Measurements from ENCODE around the gene MFGE8.
"Not testable (repeated sequence)": the region's sequence is repeated elsewhere in the genome, so short reads cannot be mapped to it uniquely, and the experiment has no call there.

MFGE8 gene

DNA sequence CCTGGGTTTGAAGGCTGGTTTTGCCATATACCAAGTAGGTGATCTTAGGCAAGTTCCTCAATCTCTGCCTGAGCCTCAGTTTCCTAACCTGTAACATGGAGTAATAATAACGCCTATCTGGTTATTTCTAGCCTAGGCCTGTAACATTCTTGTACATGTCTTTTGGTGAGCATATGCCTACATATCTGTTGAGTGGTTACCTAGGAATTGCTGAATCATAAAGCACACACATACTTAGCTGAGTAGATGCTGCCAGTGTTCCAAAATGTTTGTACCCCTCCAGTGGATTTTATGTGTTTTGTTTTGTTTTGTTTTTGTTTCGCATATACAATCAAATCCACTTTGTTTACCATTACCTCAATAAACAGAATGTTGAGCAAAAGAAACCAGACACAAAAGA, 17.4 kb upstream of the MFGE8 start:
- TF ChIP-seq, protein P1, sequence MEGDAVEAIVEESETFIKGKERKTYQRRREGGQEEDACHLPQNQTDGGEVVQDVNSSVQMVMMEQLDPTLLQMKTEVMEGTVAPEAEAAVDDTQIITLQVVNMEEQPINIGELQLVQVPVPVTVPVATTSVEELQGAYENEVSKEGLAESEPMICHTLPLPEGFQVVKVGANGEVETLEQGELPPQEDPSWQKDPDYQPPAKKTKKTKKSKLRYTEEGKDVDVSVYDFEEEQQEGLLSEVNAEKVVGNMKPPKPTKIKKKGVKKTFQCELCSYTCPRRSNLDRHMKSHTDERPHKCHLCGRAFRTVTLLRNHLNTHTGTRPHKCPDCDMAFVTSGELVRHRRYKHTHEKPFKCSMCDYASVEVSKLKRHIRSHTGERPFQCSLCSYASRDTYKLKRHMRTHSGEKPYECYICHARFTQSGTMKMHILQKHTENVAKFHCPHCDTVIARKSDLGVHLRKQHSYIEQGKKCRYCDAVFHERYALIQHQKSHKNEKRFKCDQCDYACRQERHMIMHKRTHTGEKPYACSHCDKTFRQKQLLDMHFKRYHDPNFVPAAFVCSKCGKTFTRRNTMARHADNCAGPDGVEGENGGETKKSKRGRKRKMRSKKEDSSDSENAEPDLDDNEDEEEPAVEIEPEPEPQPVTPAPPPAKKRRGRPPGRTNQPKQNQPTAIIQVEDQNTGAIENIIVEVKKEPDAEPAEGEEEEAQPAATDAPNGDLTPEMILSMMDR (IDR thresholded peaks at IDR 0.05; ENCODE audit: extremely low read depth, insufficient read depth, missing control alignments) = no peak
- in situ Hi-C loops (cut with MboI; ENCODE audit: low pct_unique_long_range_greater_than_20kb, low sequenced_read_pairs, unreplicated experiment) = no loop called here
- DNase-seq (ENCODE audit: low spot score) = no peak

DNA sequence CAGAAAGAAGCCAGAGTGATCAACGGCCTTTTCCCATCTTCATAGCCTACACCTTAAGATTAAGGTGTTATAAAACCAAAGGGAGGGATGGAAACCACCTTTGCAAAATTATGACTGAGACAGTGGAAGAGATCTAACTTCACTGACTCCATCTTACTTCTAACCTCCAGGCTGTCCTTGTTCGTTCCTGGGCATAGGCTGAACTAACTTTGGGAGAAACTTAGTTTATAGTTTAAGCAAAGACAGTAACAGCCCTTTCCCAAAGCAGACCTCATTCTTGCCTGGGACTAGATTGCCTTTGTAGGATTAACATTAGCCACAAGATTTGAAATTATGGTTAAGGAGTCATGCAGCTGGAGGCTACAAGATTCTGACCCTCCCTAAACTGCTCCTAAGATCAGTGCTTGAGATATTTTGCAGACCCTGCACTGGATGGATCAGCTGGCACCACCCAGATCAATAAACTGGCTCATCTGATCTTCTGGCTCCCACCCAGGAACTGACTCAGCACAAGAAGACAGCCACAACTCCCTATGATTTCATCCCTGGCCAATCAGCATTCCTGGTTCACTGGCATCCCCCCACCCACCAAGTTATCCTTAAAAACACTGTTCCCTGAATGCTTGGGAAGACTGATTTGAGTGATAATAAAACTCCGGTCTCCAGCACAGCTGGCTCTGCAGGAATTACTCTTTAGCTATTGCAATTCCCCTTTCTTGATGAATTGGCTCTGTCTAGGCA, 16.3 kb upstream of the MFGE8 start:
- in situ Hi-C loops (cut with MboI; ENCODE audit: low pct_unique_long_range_greater_than_20kb, low sequenced_read_pairs, unreplicated experiment); DNase-seq (ENCODE audit: low spot score): not testable (repeated sequence)

DNA sequence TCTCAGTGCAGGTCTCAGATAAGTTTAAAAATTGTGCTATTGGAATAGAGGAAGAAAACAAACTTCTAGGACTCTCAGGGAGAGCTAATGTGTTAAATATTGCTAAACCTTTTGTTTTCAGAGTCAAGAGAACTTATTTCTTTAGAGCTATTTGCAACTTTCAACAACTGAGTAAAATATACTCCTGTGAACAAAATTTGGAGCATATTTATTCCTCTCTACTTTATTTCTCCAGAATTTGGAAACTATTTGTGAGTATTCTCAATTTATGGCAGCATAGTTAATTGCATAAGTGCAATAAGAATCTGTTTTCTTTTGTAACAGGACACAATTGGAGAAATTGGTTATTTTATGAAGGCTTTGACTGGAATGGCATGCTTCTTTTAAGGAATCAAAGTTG, 15.0 kb upstream of the MFGE8 start:
- in situ Hi-C loops (cut with MboI; ENCODE audit: low pct_unique_long_range_greater_than_20kb, low sequenced_read_pairs, unreplicated experiment); DNase-seq (ENCODE audit: low spot score): not testable (repeated sequence)

DNA sequence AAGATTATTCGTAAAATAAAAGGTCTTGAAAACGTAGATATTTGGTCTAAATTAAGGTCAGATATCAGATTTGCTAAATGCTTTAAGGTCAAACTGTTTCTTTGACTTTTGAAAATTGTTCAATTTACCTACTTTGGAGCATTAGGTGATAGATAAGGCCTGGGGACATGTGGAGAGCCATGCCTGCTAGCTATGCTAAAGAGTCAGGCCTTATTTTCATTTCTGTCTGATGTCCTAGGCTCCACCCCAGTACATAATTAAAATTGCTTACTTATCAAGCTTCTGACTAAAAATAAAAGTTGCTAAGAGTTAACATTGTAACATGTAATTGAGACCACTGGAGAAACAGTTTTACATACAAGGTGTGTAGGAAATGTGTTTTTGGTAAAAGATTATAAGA, 12.5 kb upstream of the MFGE8 start:
- in situ Hi-C loops (cut with MboI; ENCODE audit: low pct_unique_long_range_greater_than_20kb, low sequenced_read_pairs, unreplicated experiment); DNase-seq (ENCODE audit: low spot score): not testable (repeated sequence)

DNA sequence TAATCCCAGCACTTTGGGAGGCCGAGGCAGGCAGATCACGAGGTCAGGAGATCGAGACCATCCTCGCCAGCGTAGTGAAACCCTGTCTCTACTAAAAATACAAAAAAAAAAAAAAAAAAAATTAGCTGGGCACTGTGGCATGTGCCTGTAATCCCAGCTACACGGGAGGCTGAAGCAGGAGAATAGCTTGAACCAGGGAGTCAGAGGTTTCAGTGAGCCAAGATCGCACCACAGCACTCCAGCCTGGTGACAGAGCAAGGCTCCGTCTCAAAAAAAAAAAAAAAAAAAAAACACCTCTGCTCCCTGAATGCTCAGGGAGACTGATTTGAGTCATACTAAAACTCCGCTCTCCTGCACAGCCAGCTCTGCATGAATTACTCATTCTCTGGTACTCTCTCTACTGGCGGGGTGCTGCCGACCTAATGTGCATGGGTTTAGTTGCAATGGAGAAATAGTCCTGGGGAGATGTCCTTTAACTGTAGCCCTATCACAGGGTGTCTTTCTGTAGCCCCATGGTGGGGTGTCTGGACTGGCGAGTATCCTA, 7.8 kb upstream of the MFGE8 start:
- DNase-seq (ENCODE audit: low spot score) = not testable (repeated sequence)
- in situ Hi-C loops (cut with MboI; ENCODE audit: low pct_unique_long_range_greater_than_20kb, low sequenced_read_pairs, unreplicated experiment) = loop anchor here (25.0 kb wide), 1 partner anchor 266 kb away; no protein-coding TSS in a partner anchor

DNA sequence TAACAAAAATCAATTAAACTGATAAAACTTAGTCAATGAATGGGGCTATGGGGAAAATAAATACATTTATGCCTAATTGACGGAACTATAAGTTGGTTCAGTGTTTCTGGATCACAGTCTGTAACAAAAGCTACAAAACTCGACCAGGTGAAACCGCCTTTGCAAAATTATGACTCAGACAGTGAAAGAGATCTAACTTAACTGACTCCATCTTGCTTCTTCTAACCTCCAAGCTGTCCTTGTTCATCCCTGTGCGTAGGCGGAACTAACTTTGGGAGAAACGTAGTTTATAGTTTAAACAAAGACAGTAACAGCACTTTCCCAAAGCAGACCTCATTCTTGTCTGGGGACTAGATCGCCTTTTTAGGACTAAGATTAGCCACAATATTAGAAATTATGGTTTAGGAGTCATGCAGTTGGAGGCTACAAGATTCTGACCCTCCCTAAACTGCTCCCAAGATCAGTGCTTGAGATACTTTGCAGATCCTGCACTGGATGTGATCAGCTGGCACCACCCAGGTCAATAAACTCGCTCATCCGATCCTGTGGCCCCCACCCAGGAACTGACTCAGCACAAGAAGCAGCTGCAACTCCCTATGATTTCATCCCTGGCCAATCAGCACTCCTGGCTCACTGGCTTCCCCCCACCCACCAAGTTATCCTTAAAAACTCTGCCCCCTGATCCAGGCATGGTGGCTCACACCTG, 7.2 kb upstream of the MFGE8 start:
- DNase-seq (ENCODE audit: low spot score) = no peak
- in situ Hi-C loops (cut with MboI; ENCODE audit: low pct_unique_long_range_greater_than_20kb, low sequenced_read_pairs, unreplicated experiment) = loop anchor here (25.0 kb wide), 1 partner anchor 267 kb away; no protein-coding TSS in a partner anchor

DNA sequence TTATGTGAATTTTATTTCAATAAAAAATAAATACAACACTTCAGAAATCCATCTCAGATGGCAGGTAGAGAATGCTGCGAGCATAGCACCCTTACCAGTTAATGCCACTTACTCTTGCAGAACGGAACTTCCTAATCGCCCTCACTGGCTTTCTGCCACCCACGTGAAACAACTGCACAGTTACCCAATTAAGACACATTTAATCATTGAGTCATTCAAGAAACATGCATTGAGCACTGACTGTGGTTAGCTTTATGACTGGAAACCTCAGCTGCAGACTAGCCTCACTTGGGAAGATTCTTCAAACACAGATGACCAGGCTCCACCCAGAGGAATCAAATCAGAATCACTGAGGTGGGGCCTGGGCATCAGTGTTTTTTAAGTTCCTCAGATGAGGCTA, 5.6 kb upstream of the MFGE8 start:
- in situ Hi-C loops (cut with MboI; ENCODE audit: low pct_unique_long_range_greater_than_20kb, low sequenced_read_pairs, unreplicated experiment) = loop anchor here (25.0 kb wide), 1 partner anchor 269 kb away; no protein-coding TSS in a partner anchor
- no peak for DNase-seq (ENCODE audit: low spot score)
- TF ChIP-seq, protein P1 (IDR thresholded peaks at IDR 0.05; ENCODE audit: extremely low read depth, insufficient read depth, missing control alignments) = no peak

More for the DNA sequence above, 7.2 kb upstream of the MFGE8 start:
- TF ChIP-seq, protein P1 (IDR thresholded peaks at IDR 0.05; ENCODE audit: extremely low read depth, insufficient read depth, missing control alignments) = no peak

DNA sequence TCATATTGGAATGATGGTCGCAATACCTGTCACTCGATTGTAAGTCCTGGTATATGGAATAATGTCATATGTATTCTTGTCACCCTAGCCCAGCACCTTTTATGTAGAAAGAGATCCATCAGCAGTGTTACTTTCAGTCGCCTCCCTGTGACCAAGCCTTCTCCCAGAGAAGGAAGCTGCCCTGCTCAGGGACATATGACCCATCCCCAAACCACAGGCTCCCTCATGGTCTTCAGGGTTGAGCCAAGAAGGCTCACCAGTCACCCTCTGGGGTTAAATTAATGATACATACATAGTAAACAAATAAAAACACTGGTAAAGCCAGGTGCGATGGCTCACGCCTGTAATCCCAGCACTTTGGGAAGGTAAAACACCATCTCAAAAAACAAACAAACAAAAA, 4.6 kb upstream of the MFGE8 start:
- in situ Hi-C loops (cut with MboI; ENCODE audit: low pct_unique_long_range_greater_than_20kb, low sequenced_read_pairs, unreplicated experiment) = loop anchor here (25.0 kb wide), 1 partner anchor 270 kb away; no protein-coding TSS in a partner anchor
- DNase-seq (ENCODE audit: low spot score) = no peak
- TF ChIP-seq, protein P1 (IDR thresholded peaks at IDR 0.05; ENCODE audit: extremely low read depth, insufficient read depth, missing control alignments) = no peak

All from GM13977 (cell line).